ENCODE data around the gene SLC38A2. TPM values are rescaled to one million over a fixed set of nuclear protein-coding genes. Genes with fewer than 3 reads are reported as not detected.

SLC38A2 gene
- total RNA-seq, 2 donors from 2014 or later = 116 to 264 TPM

DNA sequence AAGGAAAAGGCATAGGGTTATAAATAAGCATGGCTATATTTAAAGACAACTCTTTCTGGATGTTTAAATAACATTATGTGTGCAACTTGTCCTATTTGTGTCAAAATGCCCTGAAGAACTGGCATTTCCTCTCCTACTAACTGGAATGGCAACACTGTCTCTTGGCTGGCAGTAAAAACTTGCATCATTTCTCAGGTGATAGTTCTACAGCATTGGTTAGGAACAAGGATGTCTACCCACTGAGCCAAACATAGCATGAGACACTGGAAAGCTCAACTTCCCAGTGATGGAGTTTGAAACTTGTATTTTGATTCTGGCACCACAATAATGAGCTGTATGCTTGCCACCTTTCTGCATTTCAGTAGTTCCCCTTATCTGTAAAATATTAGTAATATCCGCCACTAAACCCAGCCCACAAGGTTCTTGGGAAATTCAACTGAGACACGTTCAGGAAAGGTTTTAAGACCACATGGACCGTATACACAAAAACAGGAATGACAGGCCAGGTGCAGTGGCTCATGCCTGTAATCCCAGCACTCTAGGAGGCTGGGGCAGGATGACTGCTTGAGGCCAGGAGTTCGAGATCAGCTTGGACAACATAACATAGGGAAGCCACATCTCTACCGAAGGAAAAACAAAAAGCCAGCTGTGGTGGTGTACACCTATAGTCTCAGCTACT, 5.1 kb downstream of the SLC38A2 start:
- TF ChIP-seq POLR2A (IDR thresholded peaks at IDR 0.05) (no peak), POLR2AphosphoS5 (IDR thresholded peaks at IDR 0.05) (no peak)
- TF ChIP-seq, protein P1, sequence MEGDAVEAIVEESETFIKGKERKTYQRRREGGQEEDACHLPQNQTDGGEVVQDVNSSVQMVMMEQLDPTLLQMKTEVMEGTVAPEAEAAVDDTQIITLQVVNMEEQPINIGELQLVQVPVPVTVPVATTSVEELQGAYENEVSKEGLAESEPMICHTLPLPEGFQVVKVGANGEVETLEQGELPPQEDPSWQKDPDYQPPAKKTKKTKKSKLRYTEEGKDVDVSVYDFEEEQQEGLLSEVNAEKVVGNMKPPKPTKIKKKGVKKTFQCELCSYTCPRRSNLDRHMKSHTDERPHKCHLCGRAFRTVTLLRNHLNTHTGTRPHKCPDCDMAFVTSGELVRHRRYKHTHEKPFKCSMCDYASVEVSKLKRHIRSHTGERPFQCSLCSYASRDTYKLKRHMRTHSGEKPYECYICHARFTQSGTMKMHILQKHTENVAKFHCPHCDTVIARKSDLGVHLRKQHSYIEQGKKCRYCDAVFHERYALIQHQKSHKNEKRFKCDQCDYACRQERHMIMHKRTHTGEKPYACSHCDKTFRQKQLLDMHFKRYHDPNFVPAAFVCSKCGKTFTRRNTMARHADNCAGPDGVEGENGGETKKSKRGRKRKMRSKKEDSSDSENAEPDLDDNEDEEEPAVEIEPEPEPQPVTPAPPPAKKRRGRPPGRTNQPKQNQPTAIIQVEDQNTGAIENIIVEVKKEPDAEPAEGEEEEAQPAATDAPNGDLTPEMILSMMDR (IDR thresholded peaks at IDR 0.05) = no peak
- H3K27me3 ChIP-seq (replicated peaks; ENCODE audit: insufficient read depth) = no peaks in the 10 kb centered on the region
- intact Hi-C loops (cut with DNase I) = loop anchor here (10.0 kb wide), 2 partner anchors 213 to 567 kb away; no protein-coding TSS in a partner anchor
- peak overlapping the region in 1 of 2 donors; percentile 1 for H3K4me3 ChIP-seq
- WGBS = 25% methylated on average over 5 of the region's 5 CpGs
- peaks cover 0 to 29% of the 10 kb centered on the region in 2 donors for H3K36me3 ChIP-seq
- H3K9me3 ChIP-seq = no peaks in the 10 kb centered on the region
- H3K4me1 ChIP-seq (replicated peaks) = peaks cover 23% of the 10 kb centered on the region
- no peak for DNase-seq (ENCODE audit: low spot score)
- H3K27ac ChIP-seq = peak overlapping the region in 1 of 2 donors; percentile 4

DNA sequence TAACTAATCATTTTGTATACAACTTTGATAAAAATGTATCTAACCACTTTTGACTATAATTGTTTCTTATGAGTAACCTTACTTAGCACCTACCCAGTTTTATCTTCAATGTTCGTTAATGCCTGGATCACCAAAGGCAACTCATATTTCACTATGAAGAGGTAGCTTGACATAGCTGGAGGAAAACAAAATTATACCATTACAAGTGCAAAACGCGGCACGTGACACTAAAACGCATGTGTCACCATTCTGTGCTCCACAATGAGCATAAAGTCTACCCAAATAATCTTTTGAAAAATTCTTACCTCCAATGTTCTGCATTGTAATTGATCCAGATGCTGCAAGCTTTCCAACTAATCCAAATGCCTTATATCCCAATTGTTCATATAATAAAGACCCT, 5.8 kb downstream of the SLC38A2 start:
- H3K27ac ChIP-seq = no peak overlapping the region
- peaks cover under 1 to 29% of the 10 kb centered on the region in 2 donors for H3K36me3 ChIP-seq
- intact Hi-C loops (cut with DNase I) = loop anchor here (10.0 kb wide), 2 partner anchors 212 to 568 kb away; no protein-coding TSS in a partner anchor
- H3K27me3 ChIP-seq (replicated peaks; ENCODE audit: insufficient read depth) = no peaks in the 10 kb centered on the region
- peaks cover 23% of the 10 kb centered on the region for H3K4me1 ChIP-seq (replicated peaks)
- DNase-seq (ENCODE audit: low spot score) = no peak
- H3K9me3 ChIP-seq = no peaks in the 10 kb centered on the region
- TF ChIP-seq POLR2AphosphoS5 (IDR thresholded peaks at IDR 0.05) = no peak
- TF ChIP-seq POLR2A (IDR thresholded peaks at IDR 0.05) = no peak
- TF ChIP-seq, protein P1 (IDR thresholded peaks at IDR 0.05) = no peak
- WGBS = 70% methylated on average over 5 of the region's 5 CpGs
- H3K4me3 ChIP-seq = no peak overlapping the region

DNA sequence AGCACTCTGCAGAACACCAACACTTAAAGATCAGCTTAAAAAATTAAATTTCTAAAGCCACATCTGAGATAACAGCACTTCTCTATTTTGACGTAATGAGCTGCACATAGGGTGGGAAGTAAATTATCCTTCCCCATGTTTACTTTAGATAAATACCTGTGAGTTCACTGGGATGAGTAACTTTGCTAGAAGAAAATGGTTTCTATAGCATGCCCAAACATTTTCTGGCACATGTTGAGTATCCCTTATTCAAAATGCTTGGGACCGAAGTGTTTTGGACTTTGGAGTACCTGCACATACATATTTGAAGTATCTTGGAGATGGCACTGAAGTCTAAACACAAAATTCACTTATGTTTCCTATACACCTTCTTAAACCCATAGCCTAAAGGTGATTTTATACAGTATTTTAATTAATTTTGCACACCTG, 6.6 kb downstream of the SLC38A2 start:
- no peak for DNase-seq (ENCODE audit: low spot score)
- TF ChIP-seq POLR2AphosphoS5 (IDR thresholded peaks at IDR 0.05) (no peak), POLR2A (IDR thresholded peaks at IDR 0.05) (no peak)
- TF ChIP-seq, protein P1 (IDR thresholded peaks at IDR 0.05) = no peak
- Histone ChIP-seq H3K4me3 (no peak overlapping the region), H3K36me3 (peaks cover 3 to 34% of the 10 kb centered on the region in 2 donors), H3K4me1 (replicated peaks) (peaks cover 23% of the 10 kb centered on the region), H3K27ac (no peak overlapping the region), H3K9me3 (no peaks in the 10 kb centered on the region), H3K27me3 (replicated peaks; ENCODE audit: insufficient read depth) (no peaks in the 10 kb centered on the region)
- WGBS = 38% methylated on average over 2 of the region's 2 CpGs
- intact Hi-C loops (cut with DNase I) = loop anchor here (2.0 to 10.0 kb wide), 3 partner anchors 211 to 569 kb away; no protein-coding TSS in a partner anchor

DNA sequence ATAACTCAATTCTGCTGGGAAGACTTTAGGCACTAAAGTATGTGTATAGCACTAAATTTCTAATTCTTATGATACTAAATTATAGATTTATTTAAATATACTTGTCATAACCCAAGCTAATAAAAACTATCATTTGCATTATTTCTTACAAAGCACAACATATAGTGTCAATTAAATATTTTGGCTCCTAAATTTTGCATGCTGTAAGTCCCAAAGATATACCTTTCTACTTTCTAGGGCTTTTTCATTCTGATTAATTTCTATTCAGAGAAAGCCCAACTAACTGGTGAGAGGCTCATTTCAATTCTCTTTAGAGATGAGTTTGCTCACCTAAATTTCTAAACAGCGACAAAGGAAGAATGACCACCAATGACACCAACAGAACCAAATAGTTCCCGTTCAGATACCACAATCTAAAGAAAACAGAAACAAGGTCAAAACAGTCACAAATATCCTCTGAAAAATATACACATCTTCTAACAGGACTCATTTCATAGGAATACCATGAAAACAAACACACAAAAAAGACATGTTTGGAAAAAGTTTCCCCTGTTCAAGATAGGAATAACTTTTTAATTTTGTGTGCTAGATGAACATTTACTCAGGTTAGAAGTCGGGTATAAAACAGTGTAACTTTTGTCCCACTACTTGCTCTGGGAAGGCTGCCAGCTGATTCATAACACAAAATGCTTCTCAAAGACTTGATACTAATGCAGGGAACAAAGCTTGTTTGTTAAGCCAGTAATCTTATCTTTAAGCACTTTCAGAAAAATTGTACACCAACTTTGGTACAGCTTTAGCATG, 7.6 kb downstream of the SLC38A2 start:
- DNase-seq (ENCODE audit: low spot score) = peak; percentile 58
- TF ChIP-seq, protein P1 (IDR thresholded peaks at IDR 0.05) = no peak
- TF ChIP-seq POLR2AphosphoS5 (IDR thresholded peaks at IDR 0.05) (no peak), POLR2A (IDR thresholded peaks at IDR 0.05) (no peak)
- Histone ChIP-seq H3K36me3 (peaks cover 3 to 31% of the 10 kb centered on the region in 2 donors), H3K9me3 (no peaks in the 10 kb centered on the region), H3K27ac (no peak overlapping the region), H3K4me3 (no peak overlapping the region), H3K4me1 (replicated peaks) (peaks cover 23% of the 10 kb centered on the region), H3K27me3 (replicated peaks; ENCODE audit: insufficient read depth) (no peaks in the 10 kb centered on the region)
- 38% methylated on average over 3 of the region's 3 CpGs for WGBS
- intact Hi-C loops (cut with DNase I) = loop anchor here (2.0 to 10.0 kb wide), 3 partner anchors 210 to 570 kb away; no protein-coding TSS in a partner anchor

All from prostate gland (tissue), 2 donors.